RPMI7951 (cell line): ENCODE data around the gene HOXB3. TPM values are rescaled to one million over a fixed set of nuclear protein-coding genes. Genes with fewer than 3 reads are reported as not detected.

ENCODE experiments used
- DNase-seq: peaks from one replicate; pipeline ENCODE4 v3.0.0-alpha.2; 2012; ENCODE audit warnings: low read depth
- total RNA-seq: library from RNA; depleted of rRNA; stranded (reverse); fragments of >200 nt; shearing (Covaris generic); gene quantifications from 2 replicates; pipeline ENCODE4 v1.2.3, GENCODE V29; 2014

Gene HOXB3
- total RNA-seq, 1 experiment from 2014 or later, result 7.9 TPM

DNA sequence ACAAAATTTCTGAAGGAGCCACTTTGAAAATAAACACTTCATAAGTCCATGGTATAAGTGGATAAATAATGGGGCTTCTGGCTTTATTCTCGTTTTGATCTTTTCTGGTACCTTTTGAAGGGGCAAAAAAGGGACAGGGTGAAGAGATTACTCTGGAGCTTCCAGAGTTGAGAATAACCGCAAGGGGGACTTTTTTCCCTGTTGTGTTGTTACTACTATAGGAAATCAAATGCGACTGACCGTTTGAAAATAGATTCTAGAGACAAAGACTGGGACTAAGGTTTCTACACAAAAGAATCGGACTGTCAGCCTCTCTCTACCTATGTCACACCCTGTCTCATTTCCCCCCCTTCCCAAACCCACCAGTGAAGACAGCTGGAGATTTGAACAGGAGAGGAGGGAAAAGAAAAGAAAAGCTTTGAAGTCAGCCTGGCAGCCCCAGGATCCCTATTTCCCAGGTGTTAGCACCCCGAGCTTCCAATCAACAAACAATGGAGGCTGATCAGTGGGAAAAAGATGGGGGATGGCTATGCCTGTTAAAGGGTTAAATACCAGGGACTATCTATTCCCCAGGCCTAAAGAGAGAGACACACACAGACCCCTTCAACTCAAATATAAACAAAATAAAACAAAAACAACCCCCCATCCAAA is 20.2 kb downstream of the HOXB3 start:
- no peak for DNase-seq

DNA sequence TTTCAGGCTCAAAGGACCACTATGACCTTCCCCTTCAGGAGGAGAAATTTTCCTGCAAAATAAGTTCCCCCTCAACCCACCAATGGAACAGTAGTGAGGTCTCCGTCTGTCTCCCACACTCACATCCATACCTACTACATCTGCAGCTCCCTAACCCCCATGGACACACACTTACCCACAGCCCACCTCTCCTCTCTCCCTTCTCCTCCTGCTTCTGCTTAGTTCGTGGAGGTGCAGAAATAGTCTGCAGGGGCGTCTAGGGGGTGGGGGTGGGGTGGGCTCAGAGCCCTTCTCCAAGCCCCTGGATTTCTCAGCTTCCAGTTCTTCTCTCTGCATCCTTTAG is 20.8 kb downstream of the HOXB3 start:
- no peak for DNase-seq

DNA sequence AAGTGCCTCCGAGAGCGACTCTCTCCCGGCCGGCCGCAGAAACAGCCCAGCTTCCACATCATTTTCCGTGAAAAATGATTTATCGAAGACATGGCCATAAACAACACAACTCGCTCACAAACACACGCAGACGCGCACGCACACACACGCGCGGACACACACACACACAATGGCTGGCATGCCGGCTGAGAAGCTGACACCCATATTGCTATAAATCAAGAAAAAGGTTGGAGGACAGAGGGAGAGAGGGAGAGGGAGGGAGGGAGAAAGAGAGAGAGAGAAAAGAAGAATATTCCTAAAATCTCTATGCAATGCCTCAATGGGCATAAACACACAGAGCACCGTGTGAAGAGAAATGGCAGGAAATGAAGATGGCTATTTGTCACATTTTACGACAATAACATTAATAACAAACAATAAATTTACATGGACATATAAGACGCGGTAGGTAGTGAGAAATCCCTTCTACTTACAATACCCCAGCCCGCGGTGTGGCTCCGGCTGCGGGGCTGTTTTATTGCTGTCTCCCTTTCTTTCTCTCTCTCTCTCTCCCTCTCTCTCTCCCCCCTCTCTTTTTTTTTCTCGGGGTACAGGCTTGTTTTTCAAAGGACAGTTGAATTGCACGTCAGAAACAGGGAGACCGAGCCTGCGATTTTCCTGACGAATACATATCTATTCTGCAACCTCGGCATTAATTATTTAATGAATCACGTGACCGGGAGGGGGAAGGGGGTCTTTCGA is 21.4 kb downstream of the HOXB3 start:
- no peak for DNase-seq

DNA sequence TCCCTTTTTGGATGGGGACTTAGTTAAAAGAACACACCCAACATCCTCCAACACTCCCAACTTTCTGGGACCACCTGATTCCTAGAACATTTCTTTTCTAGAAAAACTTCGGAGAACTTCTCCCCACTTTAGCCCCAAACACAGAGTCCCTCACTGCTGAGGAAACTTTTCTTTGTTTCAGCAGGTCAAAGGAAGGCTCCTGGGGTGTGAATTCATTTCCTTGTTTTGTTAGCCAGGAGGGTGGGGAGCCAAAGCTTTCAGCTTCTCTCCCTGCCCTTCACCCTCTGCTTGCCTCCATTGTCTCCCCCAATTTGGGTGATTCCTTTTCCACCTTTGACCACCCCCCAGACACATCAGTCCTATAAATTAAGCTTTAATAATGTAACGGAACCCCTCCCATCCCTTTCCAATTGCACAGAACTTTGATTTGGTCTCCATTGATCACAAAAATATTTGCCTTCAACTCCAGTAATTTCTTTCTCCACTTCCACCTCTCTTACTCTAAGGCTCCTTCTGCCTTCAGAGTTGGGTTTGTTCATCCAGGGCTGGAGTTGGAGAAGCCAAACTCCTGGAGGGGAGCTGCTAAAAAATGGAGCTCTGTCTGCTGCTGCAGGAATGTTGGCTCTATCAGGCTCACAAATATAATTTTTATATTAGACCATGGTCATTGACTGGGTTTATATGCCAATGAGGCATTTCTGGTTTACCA is 22.2 kb downstream of the HOXB3 start:
- no peak for DNase-seq

DNA sequence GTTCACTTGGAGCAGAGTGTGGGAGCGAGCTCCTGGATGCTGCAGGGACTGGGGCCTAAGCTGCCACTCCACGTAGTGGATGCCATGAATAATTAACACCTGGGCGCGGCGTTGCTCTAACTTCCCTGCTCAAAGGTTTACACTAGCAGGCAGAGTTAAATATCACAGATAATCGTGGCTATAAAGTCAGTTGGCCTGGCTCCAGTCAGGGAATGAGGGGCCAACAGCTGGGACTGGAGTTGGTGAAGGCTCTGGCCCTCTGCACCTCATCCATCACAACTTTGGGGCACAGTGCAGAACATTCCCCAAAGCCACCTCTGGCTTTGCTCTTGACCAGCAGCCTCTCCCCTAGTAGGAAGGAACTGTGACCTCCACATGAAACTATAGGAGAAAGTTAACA is 22.8 kb downstream of the HOXB3 start:
- DNase-seq, result no peak

DNA sequence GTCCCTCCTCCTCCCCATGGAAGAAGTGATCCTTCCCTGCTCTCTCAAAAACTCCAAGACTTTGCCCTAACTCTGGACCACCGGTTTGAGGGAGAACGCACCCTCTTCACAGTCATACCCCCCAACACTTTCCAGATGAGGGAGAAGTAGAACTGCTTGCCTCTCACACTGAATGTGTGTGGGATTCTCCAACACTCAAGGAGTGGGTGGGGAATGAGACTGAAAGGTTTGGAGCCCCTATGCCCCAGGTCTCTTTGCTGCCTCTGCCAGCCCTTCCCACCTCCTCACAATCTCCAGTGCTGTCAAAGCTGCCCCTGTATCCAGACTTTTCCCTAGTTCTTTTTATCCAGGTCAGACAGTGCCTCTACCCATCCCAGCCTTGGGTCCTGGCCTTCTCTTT is 23.3 kb downstream of the HOXB3 start:
- DNase-seq, result no peak

DNA sequence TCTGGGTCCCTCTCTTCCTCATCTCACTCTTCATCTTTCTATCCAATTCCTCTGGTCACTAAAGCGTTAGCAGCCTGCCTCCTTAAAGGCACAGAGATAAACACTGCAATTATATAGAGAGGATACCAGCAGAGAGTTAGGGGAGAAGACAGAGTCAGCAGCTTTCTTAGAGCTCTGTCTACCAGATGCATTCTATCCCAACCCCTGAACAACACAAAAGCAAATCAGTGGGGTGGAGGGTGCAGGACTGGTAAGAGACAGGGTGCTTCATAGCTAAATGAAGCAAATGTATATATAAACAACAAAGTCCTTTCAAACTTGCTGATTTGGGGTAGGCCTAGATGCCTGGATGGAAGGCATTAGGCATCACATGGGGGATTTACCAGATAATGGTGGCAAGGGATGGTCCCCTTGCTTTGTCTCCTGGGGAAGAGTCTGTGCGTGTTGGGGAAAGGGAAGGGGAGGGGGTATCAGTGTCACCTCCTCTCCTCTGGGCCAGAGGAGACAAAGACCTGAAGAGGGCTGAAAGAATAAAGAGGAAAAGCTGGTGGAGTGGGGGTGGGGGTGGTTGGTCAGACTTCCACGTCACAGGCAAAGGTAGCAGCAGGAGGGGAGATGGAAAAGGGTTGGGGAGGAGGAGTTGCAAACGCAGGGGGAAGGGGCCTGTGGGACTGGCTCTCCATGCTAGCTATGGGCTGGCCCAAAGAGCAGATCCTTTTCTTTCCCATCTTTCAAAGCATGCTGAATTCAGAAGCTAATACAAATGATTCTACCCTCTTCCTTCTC is 23.9 kb downstream of the HOXB3 start:
- DNase-seq, result no peak

DNA sequence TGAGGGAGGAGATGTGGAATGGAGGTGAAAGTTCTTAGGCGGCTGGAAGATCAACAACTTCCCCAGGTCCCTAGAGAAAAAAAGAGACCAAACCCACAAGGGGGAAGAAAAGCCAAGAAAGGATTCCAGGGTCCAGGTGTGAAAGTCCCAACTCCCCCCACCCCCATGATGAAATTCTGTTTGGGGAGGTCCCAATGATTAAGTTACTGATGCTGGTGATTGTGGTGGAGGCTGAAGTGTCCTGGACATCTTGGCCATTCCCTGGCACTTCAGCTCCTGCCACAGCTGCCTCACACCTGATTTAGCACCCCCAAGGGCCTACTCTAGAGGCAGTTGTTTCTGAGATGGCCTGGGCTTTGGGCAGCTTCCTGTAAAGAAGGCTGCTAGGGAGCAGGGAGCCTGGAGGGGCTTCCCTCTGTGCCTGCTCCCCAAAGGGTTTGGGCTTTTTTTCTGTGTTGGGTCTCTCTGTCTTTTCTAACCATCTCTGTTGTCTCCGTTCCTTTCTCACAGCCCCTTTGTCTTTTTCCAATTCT is 25.0 kb downstream of the HOXB3 start:
- no peak for DNase-seq

DNA sequence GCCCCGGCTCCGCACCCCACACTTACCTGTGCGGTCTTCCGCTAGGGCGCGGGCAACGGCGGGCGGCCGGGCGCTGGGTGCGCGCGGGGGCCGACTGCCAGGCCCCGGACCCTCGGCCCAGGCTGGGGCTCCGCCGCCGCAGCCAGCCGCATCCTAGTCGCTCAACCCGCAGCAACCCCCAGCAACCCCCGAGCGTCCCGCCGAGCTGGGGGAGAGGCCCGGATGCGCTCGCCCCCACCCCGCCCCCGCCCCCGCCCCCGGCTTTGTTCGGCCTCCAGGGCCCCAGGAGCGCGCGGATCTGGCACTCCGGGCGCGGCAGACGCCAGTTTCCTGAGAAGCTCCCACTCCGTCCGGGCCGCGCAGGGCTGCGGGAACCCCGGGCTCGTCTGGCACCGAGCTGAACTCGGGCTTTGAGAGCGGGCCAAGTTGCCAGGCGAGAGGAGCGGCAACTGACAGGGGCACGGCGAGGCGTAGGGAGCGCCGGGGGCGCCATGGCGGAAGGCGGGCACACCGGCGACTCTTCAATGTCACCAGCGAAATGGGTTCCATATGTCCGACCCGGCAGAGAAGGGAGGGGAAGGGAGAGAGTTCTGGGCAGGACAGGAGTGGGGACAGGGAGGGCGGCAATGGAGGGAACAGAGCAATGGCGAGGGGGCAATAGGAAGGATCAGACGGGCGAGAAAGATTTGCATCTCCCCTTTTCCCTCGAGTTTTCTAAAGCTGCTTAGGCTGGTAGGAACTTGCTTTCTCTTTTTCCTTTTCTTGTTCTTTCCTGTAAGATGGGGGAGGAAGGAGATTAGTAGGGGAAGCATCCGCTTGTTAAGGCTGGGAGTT is 25.6 kb downstream of the HOXB3 start:
- no peak for DNase-seq

DNA sequence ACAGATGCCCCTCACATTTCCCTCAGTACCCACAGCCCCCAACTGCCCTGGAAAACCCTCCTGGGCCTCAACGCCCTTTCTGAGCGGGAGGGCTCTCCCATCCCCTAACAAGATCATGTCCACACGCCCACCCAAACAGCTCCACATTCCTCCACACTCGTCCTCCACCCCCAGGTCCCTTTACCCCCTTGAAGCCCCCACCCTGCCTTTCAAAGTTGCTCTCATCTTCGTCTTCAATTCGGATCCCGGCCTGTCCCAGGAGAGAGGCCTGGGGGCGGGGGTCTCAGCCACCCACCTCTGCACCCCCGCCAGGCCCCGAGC is 26.2 kb downstream of the HOXB3 start:
- no peak for DNase-seq

DNA sequence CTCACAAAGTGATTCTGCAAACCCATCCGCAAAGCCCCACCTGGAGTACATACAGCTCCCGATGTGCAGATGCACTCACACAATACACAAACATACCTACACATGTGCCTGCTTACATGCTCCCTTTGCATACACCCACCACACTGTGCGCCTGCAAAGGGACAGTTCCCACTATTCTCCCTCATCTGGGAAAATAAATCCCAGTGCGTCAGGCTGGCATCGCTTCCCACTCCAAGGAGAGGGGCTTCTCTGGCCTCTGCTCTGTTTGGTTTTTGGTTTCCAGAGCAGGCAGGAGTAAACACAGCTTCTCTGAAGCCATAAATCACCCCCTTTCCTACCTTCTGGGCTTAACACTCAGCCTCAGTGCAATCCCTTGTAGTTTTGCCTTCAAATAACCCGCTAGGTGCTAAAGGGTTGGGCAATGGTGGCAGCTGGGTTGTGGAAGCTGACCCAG is 26.6 kb downstream of the HOXB3 start:
- no peak for DNase-seq

DNA sequence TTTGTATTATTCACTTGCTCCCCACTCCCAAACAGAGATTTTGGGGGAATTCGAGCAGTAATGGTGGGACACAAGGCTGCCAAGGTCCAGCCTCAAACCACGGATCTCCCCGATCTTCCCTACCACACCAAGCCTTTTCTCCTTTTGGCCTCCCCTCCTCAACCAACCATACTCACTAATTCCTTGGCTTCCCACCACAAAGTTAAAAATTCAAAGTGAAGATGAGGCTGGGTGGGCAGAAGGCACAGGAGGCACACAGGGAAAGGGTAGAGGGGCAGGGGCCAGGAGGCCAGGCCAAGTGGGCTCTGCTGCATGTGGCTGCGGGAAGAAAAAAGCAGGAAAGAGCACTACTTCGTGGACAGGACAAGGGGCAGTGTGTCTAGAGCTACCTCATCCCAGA is 27.1 kb downstream of the HOXB3 start:
- DNase-seq, result no peak

DNA sequence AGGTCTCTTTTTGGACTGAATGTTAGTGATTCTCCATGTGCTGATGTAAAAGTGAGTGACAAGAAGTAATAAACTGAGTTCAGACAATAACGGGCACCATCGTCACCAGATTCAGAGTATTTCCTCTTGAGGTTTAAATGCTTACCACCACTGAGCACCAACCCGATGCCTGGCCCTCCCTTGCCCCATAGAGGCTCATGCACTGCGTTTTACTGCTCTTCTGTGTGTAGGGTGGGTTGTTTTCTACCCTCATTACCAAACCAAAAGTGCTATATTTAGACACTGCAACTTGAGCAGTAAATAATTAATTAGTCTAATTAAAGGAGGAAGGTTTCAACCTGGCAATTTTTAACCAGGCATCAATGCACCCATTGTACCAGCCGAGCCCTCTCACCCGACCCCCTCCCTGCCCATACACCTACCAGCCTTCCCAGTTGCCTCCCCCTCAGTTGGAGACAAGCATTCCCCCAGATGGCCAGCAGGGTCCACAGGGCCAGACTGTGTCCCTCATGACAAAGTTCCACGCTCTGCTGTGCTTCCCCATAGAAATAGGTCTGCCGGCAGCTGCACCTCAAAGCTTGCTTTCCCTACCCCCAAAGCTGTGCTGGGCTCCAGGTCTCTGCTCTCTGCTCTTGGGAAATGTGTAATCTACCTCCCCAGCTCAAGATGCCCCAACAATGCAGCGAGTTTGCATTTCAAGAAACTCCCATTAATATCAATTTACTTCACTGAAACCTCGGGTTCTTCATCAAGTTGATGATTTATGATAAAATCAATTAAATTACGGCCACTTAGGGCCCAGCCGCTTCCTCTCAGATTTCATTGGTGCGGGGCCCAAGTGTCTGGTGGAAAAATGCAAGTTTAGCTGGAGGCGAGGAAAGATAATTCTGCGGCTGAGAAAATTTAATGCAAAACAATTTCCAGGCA is 27.9 kb downstream of the HOXB3 start:
- no peak for DNase-seq

DNA sequence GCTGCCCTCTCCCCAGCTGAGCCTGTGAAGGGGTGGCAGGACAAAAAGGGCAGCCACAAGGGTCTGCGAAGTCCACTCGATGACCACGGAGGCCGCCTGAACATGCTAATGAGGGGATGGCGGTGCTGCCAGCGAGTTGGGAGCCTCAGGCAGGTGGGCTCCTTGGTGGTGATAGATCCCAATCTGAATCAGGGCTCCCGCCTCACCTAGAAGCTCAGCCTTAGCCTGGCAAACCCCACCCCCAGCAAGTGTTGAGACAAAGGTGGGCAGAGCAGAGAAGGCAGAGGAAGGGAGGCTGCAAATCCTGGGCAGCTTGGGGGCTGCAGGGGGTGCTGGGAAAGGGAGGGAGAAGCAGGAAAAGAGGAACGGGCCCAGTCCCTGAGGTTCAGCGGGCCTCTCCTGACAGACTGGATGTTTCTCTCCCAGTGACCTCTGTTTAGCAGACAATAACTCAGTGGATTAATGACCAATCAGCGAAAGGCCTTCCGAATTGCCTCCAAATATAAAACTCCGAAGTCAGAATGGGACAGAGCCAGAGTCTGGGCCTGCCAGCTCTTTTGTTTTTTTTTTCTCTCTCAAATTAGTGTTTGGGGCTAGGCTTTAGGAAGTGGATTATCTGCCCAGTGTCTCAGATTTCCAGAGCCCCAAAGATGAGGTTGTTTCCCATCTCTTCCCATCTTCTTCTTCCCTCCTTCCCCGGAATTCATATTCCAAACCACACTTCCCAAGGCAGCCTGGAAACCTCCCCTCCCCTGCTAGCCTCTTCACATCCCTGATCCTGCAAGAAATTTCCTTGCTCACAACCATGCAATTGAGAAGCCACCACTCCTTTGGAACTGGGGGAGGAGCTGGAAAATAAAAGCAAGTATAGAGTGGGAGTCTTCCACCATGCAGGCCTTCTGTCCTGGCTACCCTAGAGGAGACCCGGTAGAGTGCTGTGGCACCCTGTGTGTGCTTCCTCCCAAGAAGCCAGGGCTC is 29.9 kb downstream of the HOXB3 start:
- no peak for DNase-seq

DNA sequence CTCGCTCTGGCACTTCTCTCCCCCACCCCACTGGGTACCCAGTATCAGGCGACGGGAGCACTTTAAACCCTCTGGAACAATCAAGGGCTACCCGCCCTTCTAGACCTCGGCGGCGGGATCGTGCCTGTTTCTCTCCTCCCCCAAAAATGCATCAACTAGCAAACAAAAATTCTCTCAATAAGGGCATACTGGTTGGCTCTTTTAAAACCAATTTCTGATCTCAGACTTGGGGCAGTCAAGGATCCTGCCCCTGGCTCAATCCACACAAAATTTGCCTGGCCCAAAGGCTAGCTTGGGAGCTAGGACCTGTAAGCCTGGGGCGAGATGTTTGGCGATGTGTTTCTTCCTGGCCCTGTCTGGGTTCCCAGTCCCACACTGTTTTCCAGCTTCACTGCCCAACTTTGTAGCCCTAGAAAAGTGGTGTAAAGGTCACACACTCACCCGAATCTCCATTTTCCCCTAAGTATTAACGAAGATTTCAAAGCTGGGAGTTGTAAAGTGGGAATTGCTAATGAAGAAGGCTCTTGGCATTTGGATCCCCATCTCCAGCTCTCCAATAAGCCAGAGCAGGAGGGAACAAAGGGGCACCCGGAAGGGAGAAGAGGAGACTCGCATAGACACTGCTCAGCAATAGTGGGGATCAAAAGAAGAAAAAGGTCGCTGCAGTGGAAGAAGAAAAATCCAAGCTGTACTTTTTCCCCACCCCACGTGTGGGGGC is 30.8 kb downstream of the HOXB3 start:
- no peak for DNase-seq

DNA sequence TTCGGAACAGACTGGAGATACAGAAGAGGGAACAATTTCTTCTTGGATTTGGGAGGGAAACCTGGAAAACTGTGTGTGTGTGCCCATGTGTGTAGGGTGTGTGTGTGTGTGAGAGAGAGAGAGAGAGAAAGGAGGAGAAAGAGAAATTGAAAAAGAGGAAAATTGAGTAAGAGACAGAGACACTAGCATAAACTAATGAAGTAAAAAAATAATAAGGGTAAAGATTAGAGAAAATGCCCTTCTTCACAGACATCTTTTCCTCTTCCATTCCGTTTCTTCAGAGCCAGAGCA is 31.3 kb downstream of the HOXB3 start:
- no peak for DNase-seq

DNA sequence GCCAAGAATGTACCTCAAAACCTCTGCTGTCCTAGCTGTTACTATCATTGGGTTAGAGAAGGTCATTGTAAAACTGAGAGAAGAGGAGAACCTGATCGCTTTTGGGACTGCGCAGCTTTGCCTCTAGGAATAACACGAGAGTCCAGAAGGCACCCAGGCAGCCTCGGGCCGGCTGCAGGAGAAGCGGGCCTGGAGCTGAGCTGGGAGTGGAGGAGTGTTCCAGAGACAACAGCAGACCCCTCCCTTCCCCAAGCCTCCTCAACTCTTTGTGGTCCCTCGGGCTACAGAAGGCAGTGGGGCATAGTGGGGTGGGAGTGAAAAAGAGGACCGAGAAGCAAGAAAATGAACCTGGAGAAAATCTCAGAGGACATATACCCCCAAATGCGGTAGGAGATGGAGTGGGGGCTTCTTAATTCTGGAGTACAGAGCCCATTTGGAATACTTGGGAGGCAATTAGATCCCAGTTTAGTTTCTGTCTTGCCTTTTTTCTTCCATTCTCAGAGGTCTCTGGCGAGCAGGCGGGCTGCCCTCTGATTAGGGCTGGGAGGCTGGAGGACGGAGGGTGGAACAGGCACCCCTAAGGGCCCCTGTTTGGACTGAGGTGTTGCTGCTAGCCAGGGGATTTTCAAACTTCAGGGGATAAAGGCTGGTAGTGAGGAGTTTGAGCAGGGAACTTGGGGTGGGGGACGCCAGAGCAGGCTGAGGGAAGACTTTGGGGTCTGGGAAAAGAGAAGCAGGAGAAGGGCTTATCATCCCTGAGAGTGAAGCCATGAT is 31.8 kb downstream of the HOXB3 start:
- no peak for DNase-seq
